Fibroblast of pulmonary artery (primary cell): Measurements from ENCODE around the gene ZDBF2.
"Not testable (repeated sequence)": the region's sequence is repeated elsewhere in the genome, so short reads cannot be mapped to it uniquely, and the experiment has no call there.

ENCODE experiments used
- DNase-seq: peaks from one replicate; pipeline ENCODE4 v3.0.0-alpha.2; 2010; ENCODE audit warnings: low read depth
- H3K4me3 ChIP-seq: replicated peaks from 2 replicates; pipeline ENCODE4 v1.5.1; 2011; ENCODE audit warnings: low read depth, mild to moderate bottlenecking, control low read depth, low read length, moderate library complexity
- TF ChIP-seq, protein P1 (sequence below): IDR thresholded peaks from 2 replicates; pipeline ENCODE4 v1.5.1; 2011; ENCODE audit warnings: mild to moderate bottlenecking, control low read depth, low read length, inconsistent platforms; ENCODE audit errors: missing control alignments

Gene ZDBF2

DNA sequence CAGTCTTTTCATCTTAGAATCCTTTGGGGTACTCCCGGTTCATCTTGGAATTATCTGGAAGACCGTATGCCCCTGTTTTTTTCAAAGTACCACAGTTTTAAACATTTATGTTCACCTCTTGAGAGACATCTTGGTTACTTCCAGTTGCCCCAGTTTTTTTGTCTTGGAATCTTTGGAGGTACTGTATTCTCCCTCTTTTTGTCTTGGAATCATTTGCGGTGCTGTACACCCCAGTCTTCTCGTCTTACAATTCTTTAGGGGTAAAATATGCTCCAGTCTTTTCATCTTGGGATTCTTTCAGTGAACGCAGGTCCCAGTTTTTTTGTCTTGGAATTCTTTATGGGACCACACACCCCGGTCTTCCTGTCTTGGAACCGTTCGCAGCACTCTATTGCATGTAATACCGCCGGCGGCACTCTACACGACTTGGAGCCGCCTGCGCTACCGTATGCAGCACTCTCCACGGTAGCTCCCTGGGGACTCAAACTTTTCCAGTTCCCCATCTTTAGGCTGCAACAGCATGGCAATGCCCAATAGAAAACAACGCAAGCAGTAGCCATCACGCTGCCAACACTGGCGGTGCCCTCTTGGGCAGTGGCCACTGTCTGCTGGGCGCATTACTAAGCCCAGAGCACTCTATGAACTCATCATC, 21.2 kb upstream of the ZDBF2 start:
- DNase-seq: no peak
- no peak overlapping the region for H3K4me3 ChIP-seq
- TF ChIP-seq, protein P1, sequence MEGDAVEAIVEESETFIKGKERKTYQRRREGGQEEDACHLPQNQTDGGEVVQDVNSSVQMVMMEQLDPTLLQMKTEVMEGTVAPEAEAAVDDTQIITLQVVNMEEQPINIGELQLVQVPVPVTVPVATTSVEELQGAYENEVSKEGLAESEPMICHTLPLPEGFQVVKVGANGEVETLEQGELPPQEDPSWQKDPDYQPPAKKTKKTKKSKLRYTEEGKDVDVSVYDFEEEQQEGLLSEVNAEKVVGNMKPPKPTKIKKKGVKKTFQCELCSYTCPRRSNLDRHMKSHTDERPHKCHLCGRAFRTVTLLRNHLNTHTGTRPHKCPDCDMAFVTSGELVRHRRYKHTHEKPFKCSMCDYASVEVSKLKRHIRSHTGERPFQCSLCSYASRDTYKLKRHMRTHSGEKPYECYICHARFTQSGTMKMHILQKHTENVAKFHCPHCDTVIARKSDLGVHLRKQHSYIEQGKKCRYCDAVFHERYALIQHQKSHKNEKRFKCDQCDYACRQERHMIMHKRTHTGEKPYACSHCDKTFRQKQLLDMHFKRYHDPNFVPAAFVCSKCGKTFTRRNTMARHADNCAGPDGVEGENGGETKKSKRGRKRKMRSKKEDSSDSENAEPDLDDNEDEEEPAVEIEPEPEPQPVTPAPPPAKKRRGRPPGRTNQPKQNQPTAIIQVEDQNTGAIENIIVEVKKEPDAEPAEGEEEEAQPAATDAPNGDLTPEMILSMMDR: no peak

DNA sequence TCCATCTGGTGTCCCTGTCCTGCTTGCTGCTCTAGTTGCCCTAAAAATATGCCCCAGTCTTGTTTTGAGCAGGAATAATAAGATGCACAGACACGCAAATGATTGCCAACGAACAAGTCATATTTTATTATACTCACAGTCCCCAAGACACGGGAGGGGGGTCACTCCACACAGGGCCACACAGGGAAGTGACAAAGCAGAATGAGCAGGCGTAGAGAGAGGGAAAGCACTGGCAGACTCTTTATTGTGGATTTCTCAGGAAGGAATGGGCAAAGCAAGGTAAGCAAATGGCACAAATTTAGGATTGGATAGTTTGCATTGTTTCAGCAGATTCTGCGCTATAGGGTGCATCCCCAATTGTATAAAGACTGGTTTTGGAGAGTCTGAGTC, 20.7 kb upstream of the ZDBF2 start:
- TF ChIP-seq, protein P1: no peak
- DNase-seq: no peak
- H3K4me3 ChIP-seq: no peak overlapping the region

DNA sequence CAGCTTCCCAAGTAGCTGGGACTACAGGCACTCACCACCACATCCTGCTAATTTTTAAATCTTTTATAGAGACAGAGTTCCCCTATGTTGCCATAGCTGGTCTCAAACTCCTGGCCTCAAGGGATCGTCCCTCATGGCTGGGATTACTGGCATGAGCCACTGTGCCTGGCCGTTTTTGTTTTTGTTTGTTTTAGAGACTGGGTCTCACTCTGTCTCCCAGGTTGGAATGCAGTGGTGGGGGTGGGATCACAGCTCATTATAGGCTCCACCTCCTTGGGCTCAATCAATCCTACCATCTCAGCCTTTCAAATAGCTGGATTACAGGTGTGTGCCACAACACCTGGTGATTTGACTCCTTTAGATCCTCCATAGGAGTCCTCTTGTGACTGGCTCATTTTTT, 19.5 kb upstream of the ZDBF2 start:
- H3K4me3 ChIP-seq: no peak overlapping the region
- TF ChIP-seq, protein P1: no peak
- DNase-seq: no peak

DNA sequence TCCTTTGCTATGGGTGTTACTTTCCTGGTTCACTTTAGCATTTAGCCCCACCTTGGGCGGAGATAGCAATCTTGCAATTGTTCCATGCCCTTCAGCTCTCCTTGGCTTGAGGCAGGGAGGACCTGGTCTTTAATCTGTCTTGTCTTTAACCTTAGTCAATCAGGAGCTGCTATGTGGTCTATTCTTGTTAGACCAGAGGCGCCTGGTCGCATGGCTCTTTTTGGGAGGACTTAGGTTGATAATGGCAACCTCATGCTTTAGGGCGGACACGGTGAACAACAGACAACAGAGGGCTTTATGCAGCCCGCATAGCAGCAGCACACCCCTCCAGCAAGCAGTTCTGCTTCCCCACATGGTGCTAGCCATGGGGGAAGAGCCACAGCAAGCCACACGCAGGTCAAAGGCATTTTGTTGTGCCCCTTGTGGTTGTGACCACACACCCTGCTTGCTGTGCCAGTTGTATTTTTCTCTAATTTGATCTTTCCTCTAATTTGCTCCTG, 17.7 kb upstream of the ZDBF2 start:
- TF ChIP-seq, protein P1: no peak
- no peak for DNase-seq
- H3K4me3 ChIP-seq: no peak overlapping the region

DNA sequence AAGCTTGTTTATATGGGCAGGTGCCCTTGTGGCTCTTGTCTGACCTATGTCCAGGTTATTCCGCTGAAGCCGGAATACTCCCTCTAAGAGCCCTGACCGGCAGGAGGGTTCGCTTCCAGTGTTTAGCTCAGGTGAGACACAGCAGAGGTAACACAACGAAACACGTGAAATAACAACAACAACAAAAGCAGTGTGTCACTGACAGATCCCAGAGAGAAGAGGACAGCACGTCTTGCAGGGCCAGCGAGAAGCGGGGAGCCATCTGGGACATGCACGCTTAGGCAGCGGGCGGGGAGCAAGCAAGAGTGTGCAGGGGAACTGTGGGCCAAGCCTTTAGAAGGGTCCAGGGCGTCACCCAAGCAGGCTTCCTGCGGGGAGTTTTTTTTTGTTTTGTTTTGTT, 17.1 kb upstream of the ZDBF2 start:
- no peak for DNase-seq
- no peak overlapping the region for H3K4me3 ChIP-seq
- TF ChIP-seq, protein P1: no peak

DNA sequence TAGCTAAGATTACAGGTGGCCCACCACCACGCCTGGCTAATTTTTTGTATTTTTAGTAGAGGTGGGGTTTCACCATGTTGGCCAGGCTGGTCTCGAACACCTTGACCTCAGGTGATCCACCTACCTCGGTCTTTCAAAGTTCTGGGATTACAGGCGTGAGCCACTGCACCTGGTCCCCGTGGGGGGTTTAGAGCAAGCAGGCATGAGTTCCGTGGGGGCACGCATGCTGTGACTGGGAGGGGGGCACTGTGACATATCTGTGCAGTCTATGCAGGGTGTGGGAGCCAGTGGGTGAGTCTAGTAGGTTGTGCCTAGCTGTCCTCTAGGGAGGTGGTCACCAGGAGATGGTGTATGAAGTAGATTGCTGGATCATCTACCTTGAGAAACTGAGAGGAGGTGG, 16.6 kb upstream of the ZDBF2 start:
- TF ChIP-seq, protein P1: no peak
- H3K4me3 ChIP-seq: no peak overlapping the region
- DNase-seq: no peak

DNA sequence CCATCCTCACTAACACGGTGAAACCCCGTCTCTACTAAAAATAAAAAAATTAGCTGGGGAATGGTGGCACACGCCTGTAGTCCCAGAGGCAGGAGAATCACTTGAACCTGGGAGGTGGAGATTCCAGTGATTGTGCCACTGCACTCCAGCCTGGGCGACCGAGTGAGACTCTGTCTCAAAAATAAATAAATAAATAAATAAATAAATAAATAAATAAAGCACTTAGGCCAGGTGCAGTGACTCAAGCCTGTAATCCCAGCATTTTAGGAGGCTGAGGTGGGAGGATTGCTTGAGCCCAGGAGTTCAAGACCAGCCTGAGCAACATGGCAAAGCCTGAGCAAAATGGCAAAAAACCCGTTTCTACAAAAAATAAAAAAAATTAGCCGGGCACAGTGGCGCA, 15.8 kb upstream of the ZDBF2 start:
- DNase-seq, H3K4me3 ChIP-seq: not testable (repeated sequence)
